Large intestine (tissue), 3 donors: ENCODE measurements around the gene COPZ2. TPM values are rescaled to one million over a fixed set of nuclear protein-coding genes. Genes with fewer than 3 reads are reported as not detected.
A peak's percentile ranks its signal among the peaks of the same experiment; 100 is the strongest.

Experiments used
- DNase-seq, 2 donors: peaks; one replicate each; pipeline versions ENCODE4 v3.0.0 to v3.0.0-alpha.2; 2013
- H3K27ac ChIP-seq: one replicate; pipeline ENCODE4 v1.5.1; 2013; ENCODE audit warnings: low read length
- H3K27me3 ChIP-seq: 2 replicates; pipeline ENCODE4 v1.6.1; 2013; ENCODE audit warnings: low read length; ENCODE audit not compliant: control insufficient read depth, insufficient read depth
- H3K36me3 ChIP-seq: 2 replicates; pipeline ENCODE4 v1.6.1; 2013; ENCODE audit warnings: low read length; ENCODE audit not compliant: control insufficient read depth, insufficient read depth
- H3K4me1 ChIP-seq: one replicate; pipeline ENCODE4 v1.6.1; 2013; ENCODE audit warnings: low read length; ENCODE audit not compliant: control insufficient read depth, insufficient read depth
- H3K4me3 ChIP-seq: one replicate; pipeline ENCODE4 v1.5.1; 2013; ENCODE audit warnings: low read length
- H3K9me3 ChIP-seq: one replicate; pipeline ENCODE4 v1.6.1; 2013; ENCODE audit warnings: mild to moderate bottlenecking, low read depth, low read length, moderate library complexity; ENCODE audit not compliant: control insufficient read depth
- WGBS: methylation state at CpG from one replicate; pipeline ENCODE4 v1.1.5; 2013; ENCODE audit warnings: low lambda C conversion rate; ENCODE audit not compliant: insufficient coverage; 5-methylcytosine and 5-hydroxymethylcytosine counted together
- polyA plus RNA-seq: library from polyadenylated mRNA; unstranded; fragments of 120-200 nt; gene quantifications from one replicate; pipeline ENCODE4 v1.2.1, GENCODE V29; 2013

Gene COPZ2
- polyA plus RNA-seq, 1 donor, result 13.2 TPM

DNA sequence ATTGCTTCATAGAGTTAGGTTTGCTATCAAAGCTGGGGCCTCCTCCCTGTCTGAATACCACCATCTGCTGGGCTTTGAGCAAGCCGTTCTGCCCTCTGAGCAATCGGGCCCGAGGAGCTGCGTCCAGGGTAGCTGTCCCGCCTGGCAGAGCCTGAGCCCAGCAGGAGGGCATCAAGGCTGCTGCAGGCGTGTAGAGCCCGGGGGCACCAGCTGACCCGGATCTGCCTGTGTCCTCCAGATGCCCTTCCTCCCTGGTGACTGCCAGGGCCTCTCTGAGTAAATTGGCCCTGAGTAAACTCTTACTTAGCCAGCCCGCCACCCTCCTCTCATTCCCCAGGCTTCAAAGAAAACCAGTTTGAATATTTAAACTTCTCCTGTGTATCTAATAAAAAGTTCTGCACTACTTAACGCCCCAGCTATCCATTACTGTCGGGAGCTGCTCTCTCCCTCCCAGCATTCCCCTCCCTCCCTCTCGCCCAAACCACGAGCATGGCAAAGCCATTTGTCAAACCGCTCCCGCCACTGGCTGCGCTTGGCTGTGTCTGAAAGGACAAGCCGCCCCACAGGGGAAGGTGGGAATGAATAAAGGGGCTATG, 50.3 kb downstream of the COPZ2 start:
- peaks cover 14% of the 10 kb centered on the region for H3K36me3 ChIP-seq
- no peaks in the 10 kb centered on the region for H3K9me3 ChIP-seq
- WGBS, result no CpG with 5 or more reads among the region's 17 CpGs
- no peak overlapping the region for H3K27ac ChIP-seq
- no peak overlapping the region for H3K4me3 ChIP-seq
- peaks cover 10% of the 10 kb centered on the region for H3K4me1 ChIP-seq
- peaks cover 2% of the 10 kb centered on the region for H3K27me3 ChIP-seq
- DNase-seq, result peak in 1 of 2 donors; percentile 26

DNA sequence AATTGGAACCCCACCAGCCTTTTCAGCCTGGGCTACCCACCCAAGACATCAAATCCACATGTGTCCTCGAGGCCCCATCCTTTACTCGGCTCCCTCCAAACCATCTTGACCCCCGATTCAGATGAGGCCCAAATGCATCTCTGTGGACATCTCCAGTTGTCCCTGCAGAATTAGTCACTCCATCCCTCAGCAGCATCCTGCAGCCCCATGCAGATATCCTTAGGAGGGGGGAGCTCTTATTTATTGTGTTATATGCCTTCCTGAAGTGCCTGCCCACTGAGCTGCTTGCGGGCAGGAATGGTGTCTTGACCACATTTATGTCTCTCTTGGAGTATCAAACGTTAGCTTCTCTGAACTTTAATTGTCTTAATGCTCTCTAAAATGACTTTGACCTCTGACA, 51.1 kb downstream of the COPZ2 start:
- 54% methylated on average over 2 of the region's 5 CpGs for WGBS
- peaks cover 22% of the 10 kb centered on the region for H3K36me3 ChIP-seq
- DNase-seq, result no peak
- H3K27me3 ChIP-seq, result peaks cover 2% of the 10 kb centered on the region
- H3K4me1 ChIP-seq, result peaks cover 13% of the 10 kb centered on the region
- no peak overlapping the region for H3K27ac ChIP-seq
- H3K9me3 ChIP-seq, result no peaks in the 10 kb centered on the region
- H3K4me3 ChIP-seq, result no peak overlapping the region

DNA sequence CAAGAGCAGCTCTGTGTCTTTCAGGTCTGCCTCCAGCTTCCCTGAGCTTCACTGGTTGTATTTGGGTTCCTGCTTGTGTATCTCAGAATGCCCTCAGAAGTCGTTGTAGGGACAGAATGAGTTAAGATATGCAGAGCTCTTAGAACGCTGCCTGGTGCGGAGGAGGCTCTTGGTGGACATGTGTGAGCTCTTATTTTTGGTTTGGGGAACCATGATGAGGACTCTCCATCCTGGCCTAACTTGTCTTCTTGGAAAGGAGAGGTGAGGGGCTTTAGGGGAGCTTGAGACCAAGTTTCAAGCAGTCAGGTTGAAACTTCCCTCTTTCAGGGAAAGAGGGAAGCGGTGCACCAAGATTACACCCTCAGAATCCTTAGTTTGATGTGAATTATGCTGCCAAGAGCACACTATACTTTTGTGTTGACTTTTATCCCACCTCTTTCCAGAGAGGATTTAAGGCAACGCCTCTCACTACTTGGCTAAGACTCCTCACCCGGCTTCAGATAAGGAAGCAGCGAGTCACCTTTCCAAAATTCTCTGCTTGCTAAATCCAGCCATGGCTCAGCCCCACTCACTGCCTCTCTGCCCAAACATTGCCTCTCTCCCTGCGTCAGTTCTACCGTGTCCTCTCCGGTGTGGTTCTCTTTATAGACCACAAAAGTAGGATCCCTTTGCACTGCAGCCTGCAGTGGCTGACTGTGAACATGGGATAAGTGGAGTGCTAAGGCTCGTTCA, 53.9 kb downstream of the COPZ2 start:
- H3K27me3 ChIP-seq, result peaks cover 2% of the 10 kb centered on the region
- no peak for DNase-seq
- H3K4me1 ChIP-seq, result peaks cover 13% of the 10 kb centered on the region
- H3K27ac ChIP-seq, result no peak overlapping the region
- no peaks in the 10 kb centered on the region for H3K9me3 ChIP-seq
- H3K36me3 ChIP-seq, result peaks cover 51% of the 10 kb centered on the region
- no CpG with 5 or more reads among the region's 11 CpGs for WGBS
- no peak overlapping the region for H3K4me3 ChIP-seq

DNA sequence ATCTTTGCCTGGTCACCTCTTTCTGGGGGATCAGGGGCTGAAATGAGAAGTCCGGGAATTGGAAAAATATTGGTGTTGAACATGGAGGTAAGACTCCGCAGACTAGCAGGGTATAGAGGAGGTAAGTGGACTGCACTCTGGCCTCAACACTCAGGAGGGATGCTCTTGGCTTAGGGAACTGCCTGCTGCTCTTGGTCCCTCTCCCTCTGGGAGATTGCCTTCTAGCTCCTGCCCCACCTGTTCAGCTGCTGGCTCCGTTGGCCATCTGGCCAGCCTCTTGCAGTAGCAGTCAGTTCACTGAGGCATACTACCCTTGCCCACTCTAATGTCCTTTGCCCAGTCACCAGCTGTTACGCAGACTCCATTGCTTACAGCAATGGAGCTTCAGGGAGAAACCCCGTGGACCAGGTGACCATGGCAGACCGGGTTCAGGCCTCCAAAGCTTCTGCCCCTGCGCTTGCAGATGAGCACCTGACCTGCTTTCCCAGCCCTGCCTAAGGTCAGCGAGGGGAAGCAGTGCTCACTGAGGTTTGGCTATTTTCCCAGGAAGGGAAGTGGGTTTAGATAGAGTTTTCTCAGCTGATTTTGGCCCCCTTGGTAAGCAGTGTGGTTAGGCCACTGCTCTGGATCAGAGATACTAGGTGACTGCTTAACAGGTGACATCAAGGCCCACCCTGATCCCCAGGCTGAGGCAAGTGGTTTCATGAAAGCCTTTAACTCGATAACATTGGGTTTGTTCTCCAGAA, 54.8 kb downstream of the COPZ2 start:
- no peaks in the 10 kb centered on the region for H3K9me3 ChIP-seq
- peaks cover 57% of the 10 kb centered on the region for H3K36me3 ChIP-seq
- no peak overlapping the region for H3K27ac ChIP-seq
- H3K4me3 ChIP-seq, result no peak overlapping the region
- WGBS, result no CpG with 5 or more reads among the region's 9 CpGs
- H3K27me3 ChIP-seq, result peaks cover under 1% of the 10 kb centered on the region
- peaks cover 9% of the 10 kb centered on the region for H3K4me1 ChIP-seq
- no peak for DNase-seq

DNA sequence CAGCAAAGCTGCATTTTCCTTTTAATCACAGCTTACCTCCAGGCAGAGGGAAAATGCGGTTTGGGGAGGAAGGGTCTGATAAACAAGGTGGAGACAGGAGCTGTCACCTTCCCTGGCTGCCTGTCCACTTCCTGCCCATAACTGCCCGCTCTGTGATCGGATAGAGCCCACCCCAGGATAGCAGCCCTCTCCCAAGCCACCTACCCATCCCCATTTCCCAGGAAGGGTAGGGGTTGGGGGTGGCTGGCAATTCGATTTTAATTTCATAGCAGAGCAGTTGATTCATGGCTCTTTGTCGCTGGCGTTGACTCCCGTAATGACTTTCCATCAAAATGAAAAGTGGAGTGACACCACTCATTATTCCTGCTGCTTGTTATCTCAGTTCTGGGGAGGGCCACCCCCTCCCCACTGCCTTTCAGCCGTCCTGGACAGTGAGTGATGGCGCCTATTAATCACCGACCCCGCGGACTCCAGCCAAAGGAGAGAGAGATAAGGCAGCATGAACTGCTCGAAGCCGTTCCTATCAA, 55.4 kb downstream of the COPZ2 start:
- Histone ChIP-seq H3K4me3 (no peak overlapping the region), H3K27me3 (no peaks in the 10 kb centered on the region), H3K36me3 (peaks cover 62% of the 10 kb centered on the region), H3K27ac (no peak overlapping the region), H3K9me3 (no peaks in the 10 kb centered on the region), H3K4me1 (peaks cover 5% of the 10 kb centered on the region)
- no CpG with 5 or more reads among the region's 14 CpGs for WGBS
- no peak for DNase-seq

DNA sequence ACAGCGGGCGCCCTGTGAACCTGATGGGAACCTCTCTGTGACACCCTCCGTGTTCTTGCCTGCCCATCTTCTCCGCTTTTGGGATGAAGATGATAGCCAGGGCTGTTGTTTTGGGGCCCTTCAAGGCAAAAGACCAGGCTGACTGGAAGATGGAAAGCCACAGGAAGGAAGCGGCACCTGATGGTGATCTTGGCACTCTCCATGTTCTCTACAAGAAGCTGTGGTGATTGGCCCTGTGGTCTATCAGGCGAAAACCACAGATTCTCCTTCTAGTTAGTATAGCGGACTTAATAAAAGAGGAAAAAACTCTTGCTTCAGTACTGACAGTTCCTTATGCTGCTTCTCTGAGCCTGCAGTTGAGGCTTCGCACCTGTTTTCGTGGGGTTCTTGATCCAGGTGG, 56.1 kb downstream of the COPZ2 start:
- Histone ChIP-seq H3K9me3 (no peaks in the 10 kb centered on the region), H3K36me3 (peaks cover 65% of the 10 kb centered on the region), H3K27me3 (no peaks in the 10 kb centered on the region), H3K4me3 (no peak overlapping the region), H3K27ac (no peak overlapping the region), H3K4me1 (peaks cover 3% of the 10 kb centered on the region)
- DNase-seq, result no peak
- WGBS, result no CpG with 5 or more reads among the region's 9 CpGs

DNA sequence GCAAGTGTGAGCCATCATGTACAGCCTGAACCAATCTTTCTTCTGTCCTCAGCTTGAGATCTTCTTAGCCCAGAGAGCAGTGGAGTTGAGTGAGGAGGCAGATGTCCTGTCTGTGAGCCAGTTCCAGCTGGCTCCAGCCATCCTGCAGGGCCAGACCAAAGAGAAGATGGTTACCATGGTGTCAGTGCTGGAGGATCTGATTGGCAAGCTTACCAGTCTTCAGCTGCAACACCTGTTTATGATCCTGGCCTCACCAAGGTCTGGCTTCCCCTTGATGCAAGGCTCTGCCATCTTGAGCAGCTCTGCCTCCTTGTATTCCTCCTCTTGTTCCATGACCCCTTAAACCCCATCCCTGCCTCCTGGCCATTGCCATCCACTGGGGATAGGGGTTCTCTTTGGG, 57.1 kb downstream of the COPZ2 start:
- Histone ChIP-seq H3K4me3 (no peak overlapping the region), H3K36me3 (peaks cover 75% of the 10 kb centered on the region)
- no peak for DNase-seq

DNA sequence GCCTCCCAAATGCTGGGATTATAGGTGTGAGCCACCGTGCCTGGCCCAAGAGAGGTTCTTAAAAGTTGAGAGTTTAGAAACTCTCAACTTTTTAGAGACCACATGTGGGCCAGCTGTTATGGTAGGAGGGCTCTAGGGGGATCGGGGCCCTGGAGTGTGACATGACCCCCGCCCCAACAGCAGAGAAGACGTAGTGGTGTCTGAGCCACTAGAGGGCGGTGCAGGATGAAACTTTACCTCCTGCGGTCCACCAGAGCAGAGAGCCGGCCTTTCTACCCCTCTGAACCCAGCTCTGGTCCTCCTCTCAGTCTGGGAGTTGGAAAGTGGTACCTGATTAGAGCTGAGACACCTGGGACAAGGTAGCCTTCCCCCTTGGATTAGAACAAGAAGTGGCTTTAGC, 59.3 kb downstream of the COPZ2 start:
- no peak overlapping the region for H3K4me3 ChIP-seq
- H3K9me3 ChIP-seq, result no peaks in the 10 kb centered on the region
- peaks cover 91% of the 10 kb centered on the region for H3K36me3 ChIP-seq
- no peaks in the 10 kb centered on the region for H3K27me3 ChIP-seq
- H3K4me1 ChIP-seq, result peaks cover 3% of the 10 kb centered on the region
- no peak overlapping the region for H3K27ac ChIP-seq
- peak in 1 of 2 donors; percentile 31 for DNase-seq
- no CpG with 5 or more reads among the region's 7 CpGs for WGBS

More for the DNA sequence above, 57.1 kb downstream of the COPZ2 start:
- H3K9me3 ChIP-seq, result no peaks in the 10 kb centered on the region
- H3K27ac ChIP-seq, result no peak overlapping the region
- no peaks in the 10 kb centered on the region for H3K27me3 ChIP-seq
- peaks cover 3% of the 10 kb centered on the region for H3K4me1 ChIP-seq
